Measurements from ENCODE around the gene CTIF.

The CTIF gene

GRCh38 chr18:48855422-48856377, 316.9 kb downstream of the CTIF start:
- Histone ChIP-seq H4K8ac (ENCODE audit: low read depth, low read length) (no peak overlapping the region), H4K91ac (ENCODE audit: low read depth, low read length, poor library complexity) (no peak overlapping the region), H3K27me3 (ENCODE audit: control insufficient read depth in 3 of 3, insufficient read depth in 3 of 3, low read depth in 1 of 3, low read length in 3 of 3) (peaks cover 0 to 2% (median 0%) of the 10 kb centered on the region in 3 experiments), H3K4me3 (ENCODE audit: low read length in 2 of 2) (no peak overlapping the region), H3K36me3 (replicated peaks in 1 of 2; ENCODE audit: control insufficient read depth in 2 of 2, insufficient read depth in 2 of 2, low read length in 2 of 2) (peaks cover 0 to 3% of the 10 kb centered on the region in 2 donors), H3K14ac (ENCODE audit: low read length) (no peak overlapping the region), H3K18ac (ENCODE audit: low read length) (no peak overlapping the region), H2AFZ (ENCODE audit: low read length) (no peak overlapping the region), H2AK5ac (ENCODE audit: low read depth, low read length) (no peak overlapping the region), H3K27ac (replicated peaks; ENCODE audit: low read length) (no peak overlapping the region), H3K9ac (ENCODE audit: low read depth, low read length, poor library complexity) (no peak overlapping the region), H3K23ac (ENCODE audit: low read depth, low read length, poor library complexity) (no peak overlapping the region), H3K4ac (ENCODE audit: low read length) (no peak overlapping the region), H3K4me2 (ENCODE audit: insufficient read depth, low read length, poor library complexity, severe bottlenecking) (no peak overlapping the region), H2BK12ac (ENCODE audit: low read length) (no peak overlapping the region), H2BK5ac (ENCODE audit: low read length) (no peak overlapping the region), H3K4me1 (ENCODE audit: control insufficient read depth in 2 of 2, insufficient read depth in 1 of 2, low read depth in 1 of 2, low read length in 2 of 2) (peaks cover 29% of the 10 kb centered on the region in 2 donors), H2BK15ac (ENCODE audit: low read length) (no peak overlapping the region), H3K9me3 (replicated peaks in 1 of 2; ENCODE audit: control insufficient read depth in 2 of 2, insufficient read depth in 1 of 2, low read depth in 1 of 2, low read length in 2 of 2) (no peaks in the 10 kb centered on the region), H3K79me1 (ENCODE audit: low read depth, low read length) (no peaks in the 10 kb centered on the region), H2BK120ac (ENCODE audit: low read depth, low read length) (no peak overlapping the region)
- no peak for DNase-seq (ENCODE audit: low spot score)
- no CpG with 5 or more reads among the region's 18 CpGs for WGBS, 2 donors (ENCODE audit: extremely low coverage in 2 of 2, insufficient read length in 2 of 2, insufficient replicate concordance in 1 of 2)

DNA sequence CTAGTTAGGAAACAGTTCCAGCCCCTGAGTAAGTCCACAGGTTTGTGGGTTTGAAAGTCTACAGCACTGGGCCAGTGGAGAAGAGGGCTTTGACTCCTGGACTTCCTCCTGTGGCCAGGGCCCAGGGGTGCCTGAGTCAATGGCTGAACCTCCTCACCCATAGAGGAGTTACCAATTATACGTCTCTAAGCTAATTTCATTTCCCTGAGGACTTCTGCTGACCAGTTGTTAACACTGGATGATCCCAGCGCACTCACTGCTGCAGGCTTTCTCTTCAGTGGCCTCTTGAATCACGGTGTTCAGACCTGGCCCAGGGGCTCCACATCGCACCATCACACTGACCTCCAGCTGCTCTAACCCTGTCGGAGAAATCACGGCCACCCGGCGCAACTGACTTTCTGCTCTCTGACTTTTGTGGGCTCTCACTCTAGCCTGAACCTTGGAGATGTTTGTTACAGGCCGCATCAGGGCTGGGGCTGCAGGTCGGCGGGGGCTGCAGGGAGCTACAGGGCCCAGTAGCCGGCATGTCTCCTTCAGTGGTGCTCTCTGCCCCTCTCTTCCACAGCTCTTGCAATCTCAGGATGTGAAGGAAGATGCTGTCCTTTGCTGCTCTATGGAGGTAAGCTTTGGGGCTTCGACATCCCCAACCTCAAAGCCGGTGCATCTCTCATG, 318.3 kb downstream of the CTIF start:
- peaks cover 0 to 3% of the 10 kb centered on the region in 2 donors for H3K36me3 ChIP-seq (replicated peaks in 1 of 2; ENCODE audit: control insufficient read depth in 2 of 2, insufficient read depth in 2 of 2, low read length in 2 of 2)
- H3K9ac ChIP-seq (ENCODE audit: low read depth, low read length, poor library complexity): no peak overlapping the region
- no peak overlapping the region for H2BK12ac ChIP-seq (ENCODE audit: low read length)
- no peak overlapping the region for H2BK5ac ChIP-seq (ENCODE audit: low read length)
- H3K27me3 ChIP-seq (ENCODE audit: control insufficient read depth in 3 of 3, insufficient read depth in 3 of 3, low read depth in 1 of 3, low read length in 3 of 3): peaks cover 0 to 2% (median 0%) of the 10 kb centered on the region in 3 experiments
- H4K8ac ChIP-seq (ENCODE audit: low read depth, low read length): no peak overlapping the region
- no peak for DNase-seq (ENCODE audit: low spot score)
- H3K27ac ChIP-seq (replicated peaks; ENCODE audit: low read length): no peak overlapping the region
- peaks cover 32 to 33% of the 10 kb centered on the region in 2 donors for H3K4me1 ChIP-seq (ENCODE audit: control insufficient read depth in 2 of 2, insufficient read depth in 1 of 2, low read depth in 1 of 2, low read length in 2 of 2)
- no peak overlapping the region for H4K91ac ChIP-seq (ENCODE audit: low read depth, low read length, poor library complexity)
- H3K18ac ChIP-seq (ENCODE audit: low read length): no peak overlapping the region
- H3K79me1 ChIP-seq (ENCODE audit: low read depth, low read length): no peaks in the 10 kb centered on the region
- H3K23ac ChIP-seq (ENCODE audit: low read depth, low read length, poor library complexity): no peak overlapping the region
- H2AK5ac ChIP-seq (ENCODE audit: low read depth, low read length): no peak overlapping the region
- H2BK15ac ChIP-seq (ENCODE audit: low read length): no peak overlapping the region
- H3K14ac ChIP-seq (ENCODE audit: low read length): no peak overlapping the region
- WGBS, 2 donors (ENCODE audit: extremely low coverage in 2 of 2, insufficient read length in 2 of 2, insufficient replicate concordance in 1 of 2): no CpG with 5 or more reads among the region's 14 CpGs
- no peak overlapping the region for H2BK120ac ChIP-seq (ENCODE audit: low read depth, low read length)
- H3K4me2 ChIP-seq (ENCODE audit: insufficient read depth, low read length, poor library complexity, severe bottlenecking): no peak overlapping the region
- H3K4ac ChIP-seq (ENCODE audit: low read length): no peak overlapping the region
- no peak overlapping the region for H2AFZ ChIP-seq (ENCODE audit: low read length)
- no peaks in the 10 kb centered on the region for H3K9me3 ChIP-seq (replicated peaks in 1 of 2; ENCODE audit: control insufficient read depth in 2 of 2, insufficient read depth in 1 of 2, low read depth in 1 of 2, low read length in 2 of 2)
- no peak overlapping the region for H3K4me3 ChIP-seq (ENCODE audit: low read length in 2 of 2)

- Histone ChIP-seq H3K27ac (replicated peaks; ENCODE audit: low read length) (no peak overlapping the region), H3K9me3 (replicated peaks in 1 of 2; ENCODE audit: control insufficient read depth in 2 of 2, insufficient read depth in 1 of 2, low read depth in 1 of 2, low read length in 2 of 2) (no peaks in the 10 kb centered on the region), H3K9ac (ENCODE audit: low read depth, low read length, poor library complexity) (peak overlapping the region; percentile 83), H2AFZ (ENCODE audit: low read length) (no peak overlapping the region), H3K4me1 (ENCODE audit: control insufficient read depth in 2 of 2, insufficient read depth in 1 of 2, low read depth in 1 of 2, low read length in 2 of 2) (peaks cover 32 to 36% of the 10 kb centered on the region in 2 donors), H3K36me3 (replicated peaks in 1 of 2; ENCODE audit: control insufficient read depth in 2 of 2, insufficient read depth in 2 of 2, low read length in 2 of 2) (peaks cover 0 to 5% of the 10 kb centered on the region in 2 donors), H3K4me3 (ENCODE audit: low read length in 2 of 2) (no peak overlapping the region), H3K14ac (ENCODE audit: low read length) (no peak overlapping the region), H2BK5ac (ENCODE audit: low read length) (peak overlapping the region; percentile 94), H3K27me3 (ENCODE audit: control insufficient read depth in 3 of 3, insufficient read depth in 3 of 3, low read depth in 1 of 3, low read length in 3 of 3) (peaks cover 0 to 2% (median 0%) of the 10 kb centered on the region in 3 experiments), H3K18ac (ENCODE audit: low read length) (peak overlapping the region; percentile 98), H3K23ac (ENCODE audit: low read depth, low read length, poor library complexity) (no peak overlapping the region), H2BK12ac (ENCODE audit: low read length) (no peak overlapping the region), H3K4ac (ENCODE audit: low read length) (no peak overlapping the region), H2BK15ac (ENCODE audit: low read length) (peak overlapping the region; percentile 12), H2AK5ac (ENCODE audit: low read depth, low read length) (peak overlapping the region; percentile 94), H2BK120ac (ENCODE audit: low read depth, low read length) (peak overlapping the region; percentile 27), H3K79me1 (ENCODE audit: low read depth, low read length) (no peaks in the 10 kb centered on the region), H4K8ac (ENCODE audit: low read depth, low read length) (no peak overlapping the region), H4K91ac (ENCODE audit: low read depth, low read length, poor library complexity) (no peak overlapping the region), H3K4me2 (ENCODE audit: insufficient read depth, low read length, poor library complexity, severe bottlenecking) (no peak overlapping the region)
- DNase-seq (ENCODE audit: low spot score): no peak
- WGBS, 2 donors (ENCODE audit: extremely low coverage in 2 of 2, insufficient read length in 2 of 2, insufficient replicate concordance in 1 of 2): no CpG with 5 or more reads among the region's 4 CpGs
Measured at GRCh38 chr18:48858676-48859075, 319.8 kb downstream of the CTIF start.
